IMR-90 (cell line): ENCODE measurements around the gene LIPM.

Experiments used
- BHLHE40 ChIP-seq: fragments of 150-350 bp; IDR thresholded peaks from 2 replicates; pipeline ENCODE4 v1.6.1; 2016; ENCODE audit warnings: mild to moderate bottlenecking, low read depth, low read length
- CEBPB ChIP-seq: IDR thresholded peaks from 2 replicates; pipeline ENCODE4 v1.6.1; 2012; ENCODE audit warnings: low read depth, low read length, improper control_type of control experiment
- CTCF ChIP-seq: conservative IDR thresholded peaks from 2 replicates; pipeline ENCODE4 v1.5.1; 2012; ENCODE audit warnings: mild to moderate bottlenecking, low read depth, low read length, improper control_type of control experiment
- ELK1 ChIP-seq: fragments of 150-350 bp; IDR thresholded peaks from 2 replicates; pipeline ENCODE4 v1.6.1; 2016; ENCODE audit warnings: low read depth, mild to moderate bottlenecking, low read length, moderate library complexity, borderline replicate concordance
- FOS ChIP-seq: fragments of 150-350 bp; IDR thresholded peaks from 2 replicates; pipeline ENCODE4 v1.6.1; 2016; ENCODE audit warnings: low read depth, low read length
- MAFK ChIP-seq: IDR thresholded peaks from 2 replicates; pipeline ENCODE4 v1.6.1; 2012; ENCODE audit warnings: low read depth, low read length, improper control_type of control experiment
- MAZ ChIP-seq: IDR thresholded peaks from 2 replicates; pipeline ENCODE4 v1.6.1; 2012; ENCODE audit warnings: low read depth, mild to moderate bottlenecking, low read length, improper control_type of control experiment, moderate library complexity, borderline replicate concordance
- MXI1 ChIP-seq: IDR thresholded peaks from 2 replicates; pipeline ENCODE4 v1.6.1; 2012; ENCODE audit warnings: low read depth, mild to moderate bottlenecking, low read length, moderate library complexity, borderline replicate concordance
- POLR2A ChIP-seq: IDR thresholded peaks from 2 replicates; pipeline ENCODE4 v1.6.1; 2012; ENCODE audit warnings: mild to moderate bottlenecking, low read depth, low read length
- RAD21 ChIP-seq: IDR thresholded peaks from 2 replicates; pipeline ENCODE4 v1.6.1; 2012; ENCODE audit warnings: low read length, improper control_type of control experiment
- RCOR1 ChIP-seq: IDR thresholded peaks from 2 replicates; pipeline ENCODE4 v1.6.1; 2012; ENCODE audit warnings: mild to moderate bottlenecking, low read length, improper control_type of control experiment; ENCODE audit not compliant: insufficient replicate concordance
- RFX5 ChIP-seq: IDR thresholded peaks from 2 replicates; pipeline ENCODE4 v1.8.0; 2012; ENCODE audit warnings: low read depth, mild to moderate bottlenecking, low read length, moderate library complexity
- TF ChIP-seq, protein P1 (sequence below): fragments of 150-350 bp; IDR thresholded peaks from 2 replicates; pipeline ENCODE4 v1.6.1; 2017; ENCODE audit warnings: mild to moderate bottlenecking, antibody characterized with exemption, low read length, low read depth

GRCh38 chr10:88813200-88813599 is 10.7 kb downstream of the LIPM start:
- TF ChIP-seq MXI1 (no peak), POLR2A (no peak), CTCF (no peak), MAFK (peak; percentile 28; the same call in 1 of the 2 replicates), RAD21 (no peak), RFX5 (no peak), FOS (no peak), BHLHE40 (no peak), ELK1 (no peak), CEBPB (no peak), RCOR1 (no peak), MAZ (no peak)
- TF ChIP-seq, protein P1, sequence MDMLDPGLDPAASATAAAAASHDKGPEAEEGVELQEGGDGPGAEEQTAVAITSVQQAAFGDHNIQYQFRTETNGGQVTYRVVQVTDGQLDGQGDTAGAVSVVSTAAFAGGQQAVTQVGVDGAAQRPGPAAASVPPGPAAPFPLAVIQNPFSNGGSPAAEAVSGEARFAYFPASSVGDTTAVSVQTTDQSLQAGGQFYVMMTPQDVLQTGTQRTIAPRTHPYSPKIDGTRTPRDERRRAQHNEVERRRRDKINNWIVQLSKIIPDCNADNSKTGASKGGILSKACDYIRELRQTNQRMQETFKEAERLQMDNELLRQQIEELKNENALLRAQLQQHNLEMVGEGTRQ = no peak
